ENCODE results near the gene GABARAP. TPM values are rescaled to one million over a fixed set of nuclear protein-coding genes. Genes with fewer than 3 reads are reported as not detected.
A peak's percentile ranks its signal among the peaks of the same experiment; 100 is the strongest.

Gene GABARAP
- polyA plus RNA-seq, 1 experiment: 984 TPM

DNA sequence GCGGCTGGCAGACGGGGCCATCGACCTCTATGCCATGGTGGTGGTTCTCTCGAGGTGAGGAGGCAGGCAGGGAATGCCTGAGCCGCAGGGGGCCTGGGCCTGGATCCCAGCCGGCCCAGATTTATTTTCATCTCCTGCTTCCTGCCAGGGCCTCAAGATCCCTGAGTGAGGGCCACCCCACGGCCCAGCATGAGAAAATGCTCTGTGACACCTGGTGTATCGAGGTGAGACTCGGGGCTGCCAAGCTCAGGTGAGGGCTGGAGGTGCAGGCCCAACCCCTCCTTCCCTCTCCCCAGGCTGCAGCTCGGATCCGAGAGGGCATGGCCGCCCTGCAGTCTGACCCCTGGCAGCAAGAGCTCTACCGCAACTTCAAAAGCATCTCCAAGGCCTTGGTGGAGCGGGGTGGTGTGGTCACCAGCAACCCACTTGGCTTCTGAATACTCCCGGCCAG lies 17.6 kb downstream of the GABARAP start:
- no peak overlapping the region for H3K27ac ChIP-seq (ENCODE audit: low read depth, low read length)
- CTCF ChIA-PET: no interaction called here

DNA sequence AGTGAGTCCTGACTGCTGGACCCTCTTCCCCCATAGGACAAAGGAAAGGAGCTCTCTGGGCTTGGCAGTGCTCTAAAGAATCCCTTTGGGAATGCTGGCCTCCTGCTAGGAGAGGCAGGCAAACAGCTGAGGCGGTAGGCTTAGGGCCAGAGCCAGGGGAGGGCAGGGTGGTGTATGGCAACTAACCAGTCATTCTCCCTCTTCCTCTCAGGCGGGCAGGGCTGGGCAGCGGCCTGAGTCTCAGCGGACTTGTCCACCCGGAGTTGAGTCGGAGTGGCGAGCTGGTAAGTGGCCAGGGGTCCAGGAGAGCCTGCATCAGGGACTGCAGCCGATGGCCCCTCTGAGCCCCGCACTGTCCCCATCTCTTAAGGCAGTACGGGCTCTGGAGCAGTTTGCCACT lies 18.1 kb downstream of the GABARAP start:
- no peak overlapping the region for H3K27ac ChIP-seq (ENCODE audit: low read depth, low read length)
- H3K27me3 ChIP-seq (ENCODE audit: control insufficient read depth, insufficient read depth, low read length): no peaks in the 10 kb centered on the region
- ChIA-PET CTCF (no interaction called here), POLR2A (interaction anchor here (1.7 kb wide), 1 partner anchor 18 kb away, joined by 5 read pairs; the partner anchor contains the start of gene GABARAP)
- TF ChIP-seq, protein P1, sequence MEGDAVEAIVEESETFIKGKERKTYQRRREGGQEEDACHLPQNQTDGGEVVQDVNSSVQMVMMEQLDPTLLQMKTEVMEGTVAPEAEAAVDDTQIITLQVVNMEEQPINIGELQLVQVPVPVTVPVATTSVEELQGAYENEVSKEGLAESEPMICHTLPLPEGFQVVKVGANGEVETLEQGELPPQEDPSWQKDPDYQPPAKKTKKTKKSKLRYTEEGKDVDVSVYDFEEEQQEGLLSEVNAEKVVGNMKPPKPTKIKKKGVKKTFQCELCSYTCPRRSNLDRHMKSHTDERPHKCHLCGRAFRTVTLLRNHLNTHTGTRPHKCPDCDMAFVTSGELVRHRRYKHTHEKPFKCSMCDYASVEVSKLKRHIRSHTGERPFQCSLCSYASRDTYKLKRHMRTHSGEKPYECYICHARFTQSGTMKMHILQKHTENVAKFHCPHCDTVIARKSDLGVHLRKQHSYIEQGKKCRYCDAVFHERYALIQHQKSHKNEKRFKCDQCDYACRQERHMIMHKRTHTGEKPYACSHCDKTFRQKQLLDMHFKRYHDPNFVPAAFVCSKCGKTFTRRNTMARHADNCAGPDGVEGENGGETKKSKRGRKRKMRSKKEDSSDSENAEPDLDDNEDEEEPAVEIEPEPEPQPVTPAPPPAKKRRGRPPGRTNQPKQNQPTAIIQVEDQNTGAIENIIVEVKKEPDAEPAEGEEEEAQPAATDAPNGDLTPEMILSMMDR (IDR thresholded peaks at IDR 0.05; ENCODE audit: low read depth, low read length): no peak
- no peaks in the 10 kb centered on the region; the same call in 1 of the 2 replicates for H3K9me3 ChIP-seq (ENCODE audit: control insufficient read depth, insufficient read depth, low read length)
- DNase-seq (ENCODE audit: low read depth, low spot score): no peak
- no peak overlapping the region for H3K4me3 ChIP-seq (ENCODE audit: low read depth, low read length)

More for the DNA sequence above, 17.6 kb downstream of the GABARAP start:
- Histone ChIP-seq H3K27me3 (ENCODE audit: control insufficient read depth, insufficient read depth, low read length) (no peaks in the 10 kb centered on the region), H3K9me3 (ENCODE audit: control insufficient read depth, insufficient read depth, low read length) (no peaks in the 10 kb centered on the region; the same call in 1 of the 2 replicates), H3K4me3 (ENCODE audit: low read depth, low read length) (no peak overlapping the region)
- TF ChIP-seq, protein P1 (IDR thresholded peaks at IDR 0.05; ENCODE audit: low read depth, low read length): no peak
- POLR2A ChIA-PET: interaction anchor here (1.7 kb wide), 1 partner anchor 17 kb away, joined by 5 read pairs; the partner anchor contains the start of gene GABARAP
- no peak for DNase-seq (ENCODE audit: low read depth, low spot score)

DNA sequence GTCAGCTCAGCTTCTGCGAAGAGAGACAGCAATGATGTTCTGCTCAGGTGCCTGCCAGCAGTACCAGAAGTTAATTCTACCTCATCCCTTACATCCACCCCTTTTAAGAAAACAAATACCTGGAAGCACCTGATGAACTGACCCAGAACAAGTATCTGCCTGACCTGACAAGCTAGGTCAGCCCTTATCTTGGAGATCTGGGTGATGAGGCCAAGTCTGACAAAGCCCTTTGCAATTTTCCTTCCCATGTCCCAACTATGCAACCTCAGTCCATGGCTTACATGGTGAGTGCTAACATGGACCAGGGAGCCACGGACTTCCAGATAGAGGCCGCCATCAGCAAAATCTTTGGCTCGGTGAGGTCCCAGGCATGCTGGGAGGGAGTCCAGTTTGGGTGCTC lies 18.9 kb downstream of the GABARAP start:
- CTCF ChIA-PET: no interaction called here
- no peaks in the 10 kb centered on the region; the same call in 1 of the 2 replicates for H3K9me3 ChIP-seq (ENCODE audit: control insufficient read depth, insufficient read depth, low read length)
- POLR2A ChIA-PET: no interaction called here

DNA sequence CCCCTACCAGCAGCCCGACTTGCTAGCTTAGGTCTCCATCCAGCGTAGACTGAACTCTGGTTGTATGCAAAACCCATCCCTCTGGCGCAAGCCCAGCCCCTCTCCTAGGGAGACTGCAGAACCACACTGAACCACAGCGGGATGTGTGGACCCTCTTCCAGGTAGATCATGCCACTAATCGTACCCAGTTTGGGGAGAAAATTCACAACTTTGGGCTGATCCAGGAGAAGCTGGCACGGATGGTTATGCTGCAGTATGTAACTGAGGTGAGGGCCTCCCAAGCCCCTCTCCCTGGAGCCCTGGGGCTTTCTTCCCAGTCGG lies 19.3 kb downstream of the GABARAP start:
- ChIA-PET CTCF (no interaction called here), POLR2A (interaction anchor here (0.7 kb wide), 1 partner anchor 17 kb away, joined by 3 read pairs; the partner anchor contains the start of gene PHF23)
- Histone ChIP-seq H3K9me3 (ENCODE audit: control insufficient read depth, insufficient read depth, low read length) (no peaks in the 10 kb centered on the region; the same call in 1 of the 2 replicates), H3K27ac (ENCODE audit: low read depth, low read length) (no peak overlapping the region), H3K4me3 (ENCODE audit: low read depth, low read length) (no peak overlapping the region), H3K27me3 (ENCODE audit: control insufficient read depth, insufficient read depth, low read length) (no peaks in the 10 kb centered on the region)
- no peak for DNase-seq (ENCODE audit: low read depth, low spot score)
- TF ChIP-seq, protein P1 (IDR thresholded peaks at IDR 0.05; ENCODE audit: low read depth, low read length): no peak

More for the DNA sequence above, 18.9 kb downstream of the GABARAP start:
- Histone ChIP-seq H3K27me3 (ENCODE audit: control insufficient read depth, insufficient read depth, low read length) (no peaks in the 10 kb centered on the region), H3K4me3 (ENCODE audit: low read depth, low read length) (no peak overlapping the region), H3K27ac (ENCODE audit: low read depth, low read length) (no peak overlapping the region)
- DNase-seq (ENCODE audit: low read depth, low spot score): no peak
- TF ChIP-seq, protein P1 (IDR thresholded peaks at IDR 0.05; ENCODE audit: low read depth, low read length): no peak

DNA sequence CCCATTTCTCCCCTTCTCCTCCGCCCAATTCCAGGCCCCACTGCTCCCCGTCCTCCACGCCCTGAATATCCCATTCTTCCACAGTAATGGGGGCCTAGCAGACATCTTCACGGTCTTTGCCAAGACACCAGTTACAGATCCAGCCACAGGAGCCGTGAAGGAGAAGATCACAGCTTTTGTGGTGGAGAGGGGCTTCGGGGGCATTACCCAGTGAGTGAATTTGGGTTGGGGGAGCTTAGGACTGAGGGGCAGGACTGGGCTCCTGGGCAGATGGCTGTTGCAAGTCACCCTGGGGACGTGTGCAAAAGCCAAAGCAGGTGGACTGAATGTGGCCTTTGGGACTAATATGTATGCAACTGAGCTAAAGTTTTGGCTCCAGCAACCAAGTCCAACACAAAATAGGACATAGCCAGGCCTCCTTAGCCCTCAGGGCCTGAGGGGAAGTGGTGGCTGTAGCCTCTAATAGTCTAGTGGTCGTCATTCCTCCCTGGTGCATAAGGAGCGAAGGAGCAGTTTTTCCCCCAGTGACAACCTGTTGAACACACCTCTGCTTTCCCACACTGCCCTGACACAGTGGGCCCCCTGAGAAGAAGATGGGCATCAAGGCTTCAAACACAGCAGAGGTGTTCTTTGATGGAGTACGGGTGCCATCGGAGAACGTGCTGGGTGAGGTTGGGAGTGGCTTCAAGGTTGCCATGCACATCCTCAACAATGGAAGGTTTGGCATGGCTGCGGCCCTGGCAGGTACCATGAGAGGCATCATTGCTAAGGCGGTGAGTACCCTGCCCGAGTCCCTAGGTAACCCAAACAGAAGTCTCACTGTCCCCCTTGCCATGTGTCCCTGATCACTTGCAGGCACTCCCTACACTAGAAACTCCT lies 19.9 kb downstream of the GABARAP start:
- H3K27ac ChIP-seq (ENCODE audit: low read depth, low read length): peak overlapping the region; percentile 11
- H3K4me3 ChIP-seq (ENCODE audit: low read depth, low read length): no peak overlapping the region
- TF ChIP-seq, protein P1 (IDR thresholded peaks at IDR 0.05; ENCODE audit: low read depth, low read length): no peak
- DNase-seq (ENCODE audit: low read depth, low spot score): no peak
- H3K9me3 ChIP-seq (ENCODE audit: control insufficient read depth, insufficient read depth, low read length): no peaks in the 10 kb centered on the region; the same call in 1 of the 2 replicates
- H3K27me3 ChIP-seq (ENCODE audit: control insufficient read depth, insufficient read depth, low read length): no peaks in the 10 kb centered on the region
- POLR2A ChIA-PET: interaction anchor here (0.7 to 4.2 kb wide), 2 partner anchors 12 to 17 kb away, joined by 3 to 42 read pairs; partner anchors contain the start of genes DVL2 and PHF23
- CTCF ChIA-PET: interaction anchor here (1.0 to 2.0 kb wide), 2 partner anchors 10 to 27 kb away, joined by 3 to 4 read pairs; no protein-coding TSS in a partner anchor
